Tibial artery (tissue), 4 donors: ENCODE measurements around the gene XBP1.

Experiments used
- DNase-seq, 2 donors: peaks; one replicate each; pipeline ENCODE4 v3.0.0-alpha.2; 2019
- H3K27ac ChIP-seq, 2 donors: fragments of 200-600 bp; sonication (generic) in 1 of 2; 1 replicate in 1 of 2; 2 replicates in 1 of 2; pipeline ENCODE4 v1.5.1; 2018 to 2019; ENCODE audit warnings: mild to moderate bottlenecking in 1 of 2
- H3K27me3 ChIP-seq, 2 donors: fragments of 200-600 bp; sonication (generic) in 1 of 2; one replicate each; pipeline versions ENCODE4 v1.5.1 to v1.6.0; 2016 to 2019
- H3K36me3 ChIP-seq, 3 donors: fragments of 200-600 bp; sonication (generic) in 2 of 3; one replicate each; pipeline ENCODE4 v1.5.1; 2016 to 2019; ENCODE audit warnings: mild to moderate bottlenecking in 2 of 3
- H3K4me1 ChIP-seq, 4 donors: fragments of 200-600 bp; sonication (generic) in 2 of 4; 1 replicate in 3 of 4; 2 replicates in 1 of 4; pipeline ENCODE4 v1.5.1; 2016 to 2019
- H3K4me3 ChIP-seq, 2 donors: fragments of 200-600 bp; sonication (generic) in 1 of 2; 1 replicate in 1 of 2; 2 replicates in 1 of 2; pipeline ENCODE4 v1.5.1; 2018 to 2019; ENCODE audit warnings: mild to moderate bottlenecking in 2 of 2
- H3K9me3 ChIP-seq, 3 donors: fragments of 200-600 bp; sonication (generic) in 1 of 3; one replicate each; pipeline ENCODE4 v1.5.1; 2016 to 2019
- intact Hi-C: fragments of 100-400 bp; cut with DNase I; formaldehyde crosslinking; loops from one replicate; pipeline ENCODE4 v1.15.0; 2023; ENCODE audit warnings: low total_unique reads
- TF ChIP-seq, protein P1 (sequence below), 2 experiments: fragments of 200-600 bp in 1 of 2; fragments of 450-650 bp in 1 of 2; IDR thresholded peaks; one replicate each; pipeline ENCODE4 v1.5.1; 2017 to 2019; ENCODE audit warnings: antibody characterized with exemption in 2 of 2, mild to moderate bottlenecking in 1 of 2, moderate library complexity in 1 of 2

XBP1 gene

DNA sequence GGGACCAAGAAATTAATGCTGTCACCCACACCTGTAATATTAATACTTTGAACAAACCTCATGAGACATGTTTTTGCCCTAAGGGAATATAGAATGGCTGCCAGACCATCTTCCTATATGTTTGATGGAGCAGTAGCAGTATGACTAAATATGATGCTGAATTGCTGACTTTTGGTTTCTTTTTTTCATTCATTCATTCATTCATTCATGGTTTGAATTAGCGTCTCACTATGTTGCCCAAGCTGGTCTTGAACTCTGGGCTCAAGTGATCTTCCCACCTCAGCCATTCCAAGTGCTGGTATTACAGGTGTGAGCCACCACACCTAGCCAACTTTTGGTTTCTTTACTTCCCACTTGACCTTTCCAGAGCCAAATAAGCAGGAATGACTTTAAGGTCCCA is 20.1 kb downstream of the XBP1 start:
- Histone ChIP-seq H3K27me3 (no peaks in the 10 kb centered on the region), H3K4me3 (no peak overlapping the region), H3K27ac (no peak overlapping the region), H3K36me3 (peaks cover 42 to 73% (median 51%) of the 10 kb centered on the region in 3 donors), H3K9me3 (no peaks in the 10 kb centered on the region), H3K4me1 (peaks cover 0 to 34% (median 9%) of the 10 kb centered on the region in 4 donors)
- intact Hi-C loops, result no loop called here
- TF ChIP-seq, protein P1, sequence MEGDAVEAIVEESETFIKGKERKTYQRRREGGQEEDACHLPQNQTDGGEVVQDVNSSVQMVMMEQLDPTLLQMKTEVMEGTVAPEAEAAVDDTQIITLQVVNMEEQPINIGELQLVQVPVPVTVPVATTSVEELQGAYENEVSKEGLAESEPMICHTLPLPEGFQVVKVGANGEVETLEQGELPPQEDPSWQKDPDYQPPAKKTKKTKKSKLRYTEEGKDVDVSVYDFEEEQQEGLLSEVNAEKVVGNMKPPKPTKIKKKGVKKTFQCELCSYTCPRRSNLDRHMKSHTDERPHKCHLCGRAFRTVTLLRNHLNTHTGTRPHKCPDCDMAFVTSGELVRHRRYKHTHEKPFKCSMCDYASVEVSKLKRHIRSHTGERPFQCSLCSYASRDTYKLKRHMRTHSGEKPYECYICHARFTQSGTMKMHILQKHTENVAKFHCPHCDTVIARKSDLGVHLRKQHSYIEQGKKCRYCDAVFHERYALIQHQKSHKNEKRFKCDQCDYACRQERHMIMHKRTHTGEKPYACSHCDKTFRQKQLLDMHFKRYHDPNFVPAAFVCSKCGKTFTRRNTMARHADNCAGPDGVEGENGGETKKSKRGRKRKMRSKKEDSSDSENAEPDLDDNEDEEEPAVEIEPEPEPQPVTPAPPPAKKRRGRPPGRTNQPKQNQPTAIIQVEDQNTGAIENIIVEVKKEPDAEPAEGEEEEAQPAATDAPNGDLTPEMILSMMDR (IDR thresholded peaks at IDR 0.05), result no peak
- no peak for DNase-seq

DNA sequence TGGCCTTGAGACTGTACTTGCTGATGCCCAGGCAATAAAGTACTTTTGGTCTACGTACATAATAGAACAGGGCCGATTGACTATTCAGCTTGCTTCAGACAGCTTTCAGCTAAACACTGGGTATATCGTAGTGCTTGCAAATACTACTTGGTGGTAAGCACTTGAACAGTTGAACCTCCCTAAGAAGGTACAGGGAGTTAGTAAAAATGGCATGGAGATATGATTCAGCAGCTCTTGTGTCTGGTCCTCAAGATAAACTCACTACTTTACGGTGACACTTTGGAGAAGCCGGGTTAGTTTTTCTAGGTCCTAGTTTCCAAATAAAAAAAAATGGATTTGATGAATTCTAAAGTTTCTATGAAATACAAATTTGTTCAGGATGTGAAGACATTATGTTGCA is 20.5 kb downstream of the XBP1 start:
- TF ChIP-seq, protein P1 (IDR thresholded peaks at IDR 0.05), result no peak
- Histone ChIP-seq H3K27me3 (no peaks in the 10 kb centered on the region), H3K4me3 (no peak overlapping the region), H3K36me3 (peaks cover 37 to 70% (median 50%) of the 10 kb centered on the region in 3 donors), H3K27ac (no peak overlapping the region), H3K4me1 (peaks cover 0 to 38% (median 13%) of the 10 kb centered on the region in 4 donors), H3K9me3 (no peaks in the 10 kb centered on the region)
- DNase-seq, result no peak
- intact Hi-C loops, result no loop called here

DNA sequence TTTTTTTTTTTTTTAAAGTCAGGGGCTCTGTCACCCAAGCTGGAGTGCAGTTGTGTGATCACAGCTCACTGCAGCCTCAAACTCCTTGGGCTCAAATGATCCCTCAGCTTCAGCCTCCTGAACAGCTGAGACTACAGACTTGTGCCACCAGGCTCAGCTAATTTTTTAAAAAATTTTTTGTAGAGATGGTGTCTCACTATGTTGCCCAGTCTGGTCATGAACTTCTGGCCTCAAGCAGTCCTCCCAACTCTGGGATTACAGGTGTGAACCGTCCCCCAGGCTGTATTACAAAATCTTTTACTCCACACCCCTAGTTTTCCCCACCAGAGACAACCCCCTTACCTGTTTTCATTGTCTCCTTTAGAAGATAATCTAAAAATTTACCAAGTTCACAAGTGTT is 26.0 kb downstream of the XBP1 start:
- no peak overlapping the region for H3K4me3 ChIP-seq
- DNase-seq, result no peak
- H3K36me3 ChIP-seq, result peaks cover 7 to 32% (median 22%) of the 10 kb centered on the region in 3 donors
- H3K27me3 ChIP-seq, result no peaks in the 10 kb centered on the region
- TF ChIP-seq, protein P1 (IDR thresholded peaks at IDR 0.05), result no peak
- H3K9me3 ChIP-seq, result no peaks in the 10 kb centered on the region
- peaks cover 0 to 41% (median 26%) of the 10 kb centered on the region in 4 donors for H3K4me1 ChIP-seq
- intact Hi-C loops, result no loop called here
- peak overlapping the region in 1 of 2 donors; percentile 96 for H3K27ac ChIP-seq

DNA sequence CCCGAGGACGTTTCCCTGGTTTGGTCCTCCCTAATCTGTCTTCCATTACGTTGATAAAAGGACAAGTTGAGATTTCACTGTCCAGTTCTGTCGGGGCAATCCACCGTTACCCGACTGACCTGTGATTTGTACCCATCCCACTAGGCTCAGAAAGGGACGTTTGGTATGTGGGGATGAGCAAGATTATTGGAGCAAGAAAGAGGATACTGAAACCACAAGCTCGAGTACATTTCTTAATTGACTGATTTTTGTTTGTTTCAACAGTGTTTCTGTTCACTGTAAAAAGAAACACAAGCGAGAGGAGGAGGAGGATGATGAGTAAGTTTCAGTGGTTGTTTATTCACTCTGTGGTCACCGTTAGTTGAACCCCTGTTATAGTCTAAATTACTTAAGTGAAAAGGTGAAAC is 26.9 kb downstream of the XBP1 start:
- no peaks in the 10 kb centered on the region for H3K27me3 ChIP-seq
- peak overlapping the region; percentile 96 to 99 for H3K27ac ChIP-seq
- intact Hi-C loops, result no loop called here
- no peak for DNase-seq
- H3K4me1 ChIP-seq, result peaks cover 0 to 34% (median 21%) of the 10 kb centered on the region in 4 donors
- H3K4me3 ChIP-seq, result peak overlapping the region; percentile 88 to 94
- TF ChIP-seq, protein P1 (IDR thresholded peaks at IDR 0.05), result no peak
- H3K36me3 ChIP-seq, result peaks cover 7 to 32% (median 22%) of the 10 kb centered on the region in 3 donors
- H3K9me3 ChIP-seq, result no peaks in the 10 kb centered on the region

DNA sequence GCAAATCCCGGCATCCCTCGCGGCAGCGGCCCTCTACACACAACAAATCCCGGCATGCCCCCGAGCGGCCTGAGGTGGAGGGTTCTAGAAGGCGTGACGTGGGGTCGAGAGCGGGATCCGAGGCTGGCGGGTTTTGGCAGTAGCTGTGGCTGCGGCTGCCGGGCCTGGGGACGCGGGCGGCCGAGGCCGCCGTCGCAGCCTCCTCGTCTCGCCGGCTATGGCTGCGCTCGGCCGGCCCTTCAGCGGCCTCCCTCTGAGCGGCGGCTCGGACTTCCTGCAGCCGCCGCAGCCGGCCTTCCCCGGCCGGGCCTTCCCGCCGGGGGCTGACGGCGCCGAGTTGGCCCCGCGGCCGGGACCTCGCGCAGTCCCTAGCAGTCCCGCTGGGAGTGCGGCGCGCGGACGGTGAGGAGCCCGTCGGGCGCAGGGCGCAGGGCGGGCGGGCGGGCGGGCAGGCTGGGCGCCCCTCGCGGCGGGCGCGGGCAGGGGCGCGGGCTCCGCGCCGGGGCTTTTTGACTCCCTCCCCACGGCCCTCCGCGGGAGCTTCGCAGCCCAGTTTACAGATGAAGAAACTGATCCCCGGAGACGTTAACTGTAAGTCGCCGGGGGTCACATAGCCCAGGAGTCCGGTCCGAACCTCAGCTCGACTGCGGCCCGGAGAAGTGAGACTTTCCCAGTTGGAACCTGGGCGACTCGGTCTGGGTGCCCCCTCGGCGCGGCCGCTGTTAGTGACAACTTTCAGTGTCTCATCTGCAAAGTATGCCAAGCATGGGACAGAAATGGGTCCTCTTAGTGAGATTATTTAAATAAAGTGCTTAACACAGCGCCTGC is 27.5 kb downstream of the XBP1 start, which contains the start of gene CCDC117:
Gene CCDC117, plus strand, starts transcription at position 63 of the 828 bp plus-strand sequence. Its CDS starts 155 bp downstream, at position 218.
- peaks cover 0 to 34% (median 21%) of the 10 kb centered on the region in 4 donors for H3K4me1 ChIP-seq
- TF ChIP-seq, protein P1 (IDR thresholded peaks at IDR 0.05), result peak in 1 of 2 experiments; percentile 55
- peak; percentile 97 to 98 for DNase-seq
- intact Hi-C loops, result no loop called here
- H3K27me3 ChIP-seq, result no peaks in the 10 kb centered on the region
- peak within 1 kb of the TSS; percentile 88 to 94 for H3K4me3 ChIP-seq
- peak within 1 kb of the TSS; percentile 96 to 99 for H3K27ac ChIP-seq
- H3K36me3 ChIP-seq, result peaks cover 6 to 27% (median 16%) of the 10 kb centered on the region in 3 donors
- H3K9me3 ChIP-seq, result no peaks in the 10 kb centered on the region
